ENCODE data around the gene NR3C2.

GRCh38 chr4:148214529-148215166 is 227.6 kb downstream of the NR3C2 start:
- TF ChIP-seq CTCF (IDR thresholded peaks at IDR 0.05; ENCODE audit: low read depth, low read length, missing input control): no peak
- TF ChIP-seq HNF4G (IDR thresholded peaks at IDR 0.05): no peak
